GM12801 (cell line): Measurements from ENCODE around the gene RPS6KA2.

Source experiments
- TF ChIP-seq, protein P1 (sequence below): IDR thresholded peaks from one replicate; pipeline ENCODE4 v1.5.1; 2011; ENCODE audit warnings: control low read depth; ENCODE audit not compliant: insufficient read length; ENCODE audit errors: extremely low read depth

RPS6KA2 gene

DNA sequence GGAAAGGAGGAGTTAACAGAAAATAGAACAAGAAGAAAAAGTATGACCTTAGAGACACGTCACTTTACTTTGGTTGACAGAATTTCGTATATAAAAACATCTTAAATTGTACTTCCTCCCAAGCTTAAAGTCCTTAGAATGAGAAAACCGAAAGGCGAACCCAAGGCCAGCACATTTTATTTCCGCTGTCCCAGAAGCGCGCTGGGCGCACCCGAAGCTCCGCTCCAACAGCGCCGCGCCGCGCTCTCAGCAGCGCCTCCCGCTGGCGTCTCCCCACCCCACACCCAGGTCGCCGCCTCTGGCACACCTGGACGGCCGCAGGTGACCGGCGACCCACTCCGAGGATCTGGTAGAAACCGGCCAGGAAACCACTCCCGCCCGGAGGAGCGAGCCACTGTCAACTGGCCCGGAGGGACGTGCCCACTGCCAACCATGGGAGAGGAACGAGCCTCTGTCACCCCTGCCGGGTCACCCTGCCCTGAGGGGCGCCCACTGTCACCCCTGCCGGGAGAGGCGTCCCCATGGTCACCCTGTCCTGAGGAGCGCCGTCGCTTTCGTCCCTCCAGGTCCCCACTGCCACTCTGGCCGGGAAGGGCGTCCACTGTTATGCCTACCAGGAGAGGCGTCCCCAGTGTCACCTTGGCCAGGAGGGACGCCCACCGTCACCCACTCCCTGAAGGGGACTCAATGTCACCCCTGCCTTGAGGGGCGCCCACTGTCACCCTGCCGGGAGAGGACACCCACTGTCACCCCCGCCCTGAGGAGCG lies 245.1 kb downstream of the RPS6KA2 start:
- TF ChIP-seq, protein P1, sequence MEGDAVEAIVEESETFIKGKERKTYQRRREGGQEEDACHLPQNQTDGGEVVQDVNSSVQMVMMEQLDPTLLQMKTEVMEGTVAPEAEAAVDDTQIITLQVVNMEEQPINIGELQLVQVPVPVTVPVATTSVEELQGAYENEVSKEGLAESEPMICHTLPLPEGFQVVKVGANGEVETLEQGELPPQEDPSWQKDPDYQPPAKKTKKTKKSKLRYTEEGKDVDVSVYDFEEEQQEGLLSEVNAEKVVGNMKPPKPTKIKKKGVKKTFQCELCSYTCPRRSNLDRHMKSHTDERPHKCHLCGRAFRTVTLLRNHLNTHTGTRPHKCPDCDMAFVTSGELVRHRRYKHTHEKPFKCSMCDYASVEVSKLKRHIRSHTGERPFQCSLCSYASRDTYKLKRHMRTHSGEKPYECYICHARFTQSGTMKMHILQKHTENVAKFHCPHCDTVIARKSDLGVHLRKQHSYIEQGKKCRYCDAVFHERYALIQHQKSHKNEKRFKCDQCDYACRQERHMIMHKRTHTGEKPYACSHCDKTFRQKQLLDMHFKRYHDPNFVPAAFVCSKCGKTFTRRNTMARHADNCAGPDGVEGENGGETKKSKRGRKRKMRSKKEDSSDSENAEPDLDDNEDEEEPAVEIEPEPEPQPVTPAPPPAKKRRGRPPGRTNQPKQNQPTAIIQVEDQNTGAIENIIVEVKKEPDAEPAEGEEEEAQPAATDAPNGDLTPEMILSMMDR: no peak

DNA sequence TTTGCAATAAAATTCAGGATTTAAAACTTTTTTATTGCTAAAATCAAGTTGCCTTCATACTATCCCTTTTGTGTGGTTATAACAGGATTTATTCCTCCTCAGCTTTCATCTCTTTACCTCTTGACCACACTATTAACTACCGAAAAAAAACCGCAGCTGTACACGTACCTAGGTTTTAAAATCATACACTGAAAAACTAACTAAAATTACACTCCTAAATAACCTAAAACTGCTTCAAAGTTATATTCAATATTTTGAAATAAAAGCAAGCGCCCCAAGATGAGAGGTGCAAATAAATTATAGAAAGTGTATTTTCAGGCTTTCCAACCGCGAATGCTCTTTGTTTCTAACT lies 245.7 kb downstream of the RPS6KA2 start:
- TF ChIP-seq, protein P1: no peak

DNA sequence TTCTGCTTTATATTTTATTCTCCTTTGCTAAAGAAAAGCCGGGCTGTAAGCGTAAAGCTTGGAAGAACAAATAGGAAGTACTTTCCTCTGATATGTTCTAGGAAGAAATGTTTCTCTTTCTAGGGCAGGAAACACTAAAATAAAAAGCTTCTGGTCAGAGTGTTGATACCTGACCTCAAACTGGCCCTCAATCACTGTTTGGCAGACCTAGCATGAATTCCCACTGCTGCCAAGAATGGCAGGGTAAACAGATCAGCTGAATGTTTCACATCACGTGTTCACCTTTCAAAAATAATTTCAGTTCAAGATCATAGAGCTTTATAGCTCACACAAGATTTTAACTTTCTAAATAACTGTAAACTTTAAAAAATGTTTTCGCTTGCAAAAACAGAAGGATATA lies 247.3 kb downstream of the RPS6KA2 start:
- TF ChIP-seq, protein P1: no peak

DNA sequence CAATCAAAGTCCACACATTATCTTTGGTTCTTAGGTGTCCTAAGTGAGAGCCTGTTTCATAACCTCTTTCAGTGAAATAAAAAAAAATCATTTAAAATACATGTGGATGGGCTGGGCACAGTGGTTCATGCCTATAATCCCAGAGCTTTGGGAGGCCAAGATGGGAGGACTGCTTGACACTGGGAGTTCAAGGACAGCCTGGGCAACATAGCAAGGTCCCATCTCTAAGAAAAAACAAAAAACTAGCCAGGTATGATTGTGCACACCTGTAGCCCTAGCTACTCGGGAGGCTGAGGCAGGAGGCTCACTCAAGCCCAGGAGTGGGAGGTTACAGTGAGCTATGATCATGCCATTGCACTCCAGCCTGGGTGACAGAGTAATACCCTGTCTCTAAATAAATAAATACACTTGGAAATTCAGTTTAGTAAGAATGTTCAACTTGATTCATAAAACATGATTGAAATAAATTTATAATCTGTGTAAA lies 247.9 kb downstream of the RPS6KA2 start:
- TF ChIP-seq, protein P1: no peak

DNA sequence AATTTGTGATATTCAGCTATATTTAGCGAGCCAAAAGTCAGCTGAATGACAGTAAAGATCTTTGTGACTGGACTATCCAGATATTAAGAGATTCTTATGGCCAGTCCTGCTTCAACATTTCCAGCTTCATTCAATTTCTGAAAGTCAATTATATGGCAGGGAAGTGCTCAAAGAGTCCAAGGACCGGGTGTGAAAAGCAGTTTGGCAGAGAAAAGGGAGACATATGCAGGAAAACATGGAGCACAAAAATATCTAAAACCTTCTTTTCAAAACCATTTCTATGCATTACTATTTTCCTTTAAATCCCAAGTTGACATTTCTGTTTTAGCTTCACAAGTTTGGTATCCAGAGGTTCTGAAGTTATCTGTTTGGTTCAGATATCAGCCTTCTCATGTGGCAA lies 249.3 kb downstream of the RPS6KA2 start:
- TF ChIP-seq, protein P1: no peak

DNA sequence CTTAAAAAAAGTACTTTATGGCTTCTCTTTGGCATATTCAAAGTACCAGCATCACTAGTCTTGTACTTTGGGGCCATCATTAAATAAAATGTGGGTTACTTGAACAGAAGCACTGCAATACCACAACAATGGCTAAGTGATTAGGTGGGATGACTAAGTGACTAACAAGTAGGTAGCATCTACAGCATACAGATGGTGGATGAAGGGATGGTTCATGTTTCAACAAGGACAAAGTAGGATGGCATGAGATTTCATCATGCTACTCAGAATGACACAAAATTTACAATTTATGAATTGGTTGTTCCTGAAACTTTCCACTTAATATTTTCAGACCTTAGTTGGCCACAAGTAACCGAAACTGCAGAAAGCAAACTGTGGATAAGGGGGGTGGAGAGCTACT lies 252.0 kb downstream of the RPS6KA2 start:
- TF ChIP-seq, protein P1: no peak

DNA sequence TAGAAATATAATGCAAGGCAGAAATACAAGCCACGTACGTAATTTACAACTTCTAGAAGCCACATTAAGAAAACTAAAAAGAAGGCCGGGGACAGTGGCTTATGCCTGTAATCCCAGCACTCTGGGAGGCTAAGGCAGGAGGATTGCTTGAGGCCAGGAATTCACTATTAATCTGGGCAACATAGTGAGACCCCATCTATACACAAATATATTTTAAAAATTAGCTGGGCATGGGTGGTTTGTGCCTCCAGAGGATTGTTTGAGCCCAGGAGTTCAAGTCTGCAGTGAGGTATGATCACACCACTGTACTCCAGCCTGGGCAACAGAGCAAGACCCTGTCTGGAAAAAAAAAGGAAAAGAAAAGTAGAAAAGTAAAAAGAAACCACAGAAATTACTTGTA lies 256.6 kb downstream of the RPS6KA2 start:
- TF ChIP-seq, protein P1: no peak
